GM12878 (cell line): ENCODE measurements around the gene SDCCAG8. TPM values are rescaled to one million over a fixed set of nuclear protein-coding genes. Genes with fewer than 3 reads are reported as not detected.

ENCODE experiments used
- ATAC-seq: fragments of 200-7000 bp; cut with Tn5 transposase; 3 replicates; pipeline ENCODE4 v1.9.1; 2020; ENCODE audit warnings: mild to moderate bottlenecking, moderate library complexity
- BruUV-seq: library from RNA; stranded (reverse); fragments of 400-500 nt; replicated peaks from 2 replicates; lab custom pipeline; 2021; lab: Mats Ljungman, UMichigan
- CTCF ChIA-PET: fragments of 300-600 bp; sonication (Branson Sonifier 250); formaldehyde crosslinking; extraction: SDS; loops from one replicate; lab custom pipeline; 2021; ENCODE audit warnings: inconsistent platforms; lab: Yijun Ruan, JAX
- POLR2A ChIA-PET: fragments of 350-600 bp; formaldehyde crosslinking; extraction: SDS; loops from one replicate; lab custom pipeline; 2021; ENCODE audit warnings: inconsistent platforms; lab: Charles Lee
- RAD21 ChIA-PET: fragments of 300-600 bp; sonication (Branson Sonifier 250); formaldehyde crosslinking; loops from one replicate; lab custom pipeline; 2023; ENCODE audit warnings: antibody characterized with exemption; ENCODE audit not compliant: unreplicated experiment; lab: Charles Lee
- SMC1A ChIA-PET: fragments of 300-600 bp; sonication (Branson Sonifier 250); formaldehyde crosslinking; loops from one replicate; lab custom pipeline; 2023; ENCODE audit not compliant: unreplicated experiment, uncharacterized antibody; lab: Charles Lee
- DNase-seq: peaks from one replicate; pipeline ENCODE4 v3.0.0-alpha.2; 2011; ENCODE audit warnings: low read depth, low spot score
- FAIRE-seq: peaks from 3 replicates; lab custom pipeline; 2011; peaks lifted over from hg19 to GRCh38; lab: Jason Lieb, UNC
- H2AFZ ChIP-seq: 2 replicates; pipeline ENCODE4 v1.6.0; 2011; ENCODE audit warnings: low read depth, low read length, control low read depth; ENCODE audit not compliant: control insufficient read depth
- H3K27ac ChIP-seq: 2 replicates; pipeline ENCODE4 v1.5.1; 2011; ENCODE audit warnings: control low read depth; ENCODE audit not compliant: control insufficient read depth, insufficient read depth
- H3K27me3 ChIP-seq, 2 experiments: replicated peaks in 1 of 2; 2 replicates each; pipeline versions ENCODE4 v1.6.0 to v1.6.1; 2011; ENCODE audit warnings: low read length in 1 of 2; ENCODE audit not compliant: control insufficient read depth in 2 of 2, insufficient read depth in 2 of 2
- H3K36me3 ChIP-seq, 2 experiments: 2 replicates each; pipeline ENCODE4 v1.5.1; 2011; ENCODE audit warnings: low read length in 1 of 2; ENCODE audit not compliant: control insufficient read depth in 2 of 2, insufficient read depth in 2 of 2
- H3K4me1 ChIP-seq: 2 replicates; pipeline ENCODE4 v1.6.1; 2011; ENCODE audit warnings: mild to moderate bottlenecking, low read length, moderate library complexity, mixed read lengths; ENCODE audit not compliant: control insufficient read depth, insufficient read depth
- H3K4me2 ChIP-seq: 2 replicates; pipeline ENCODE4 v1.6.0; 2011; ENCODE audit warnings: control low read depth; ENCODE audit not compliant: control insufficient read depth, insufficient read depth
- H3K4me3 ChIP-seq: fragments of 200-600 bp; sonication (generic); 2 replicates; pipeline ENCODE4 v1.5.1; 2016
- H3K79me2 ChIP-seq: 2 replicates; pipeline ENCODE4 v1.6.0; 2011; ENCODE audit warnings: low read length; ENCODE audit not compliant: control insufficient read depth, insufficient read depth
- H3K9ac ChIP-seq: 2 replicates; pipeline ENCODE4 v1.8.0; 2011; ENCODE audit warnings: low read length, control low read depth, mixed read lengths; ENCODE audit not compliant: control insufficient read depth, insufficient read depth
- H3K9me3 ChIP-seq: replicated peaks from 3 replicates; pipeline ENCODE4 v1.5.1; 2011; ENCODE audit warnings: mild to moderate bottlenecking, low read length; ENCODE audit not compliant: control insufficient read depth, insufficient read depth
- H4K20me1 ChIP-seq: 2 replicates; pipeline ENCODE4 v1.6.0; 2011; ENCODE audit not compliant: control insufficient read depth, insufficient read depth
- BHLHE40 ChIP-seq, 2 experiments: fragments of 450-650 bp in 1 of 2; IDR thresholded peaks; 2 replicates each; pipeline ENCODE4 v1.6.1; 2011 to 2017; ENCODE audit warnings: low read depth in 2 of 2, borderline replicate concordance in 1 of 2, improper control_type of control experiment in 1 of 2, low read length in 1 of 2, mild to moderate bottlenecking in 1 of 2
- CHD4 ChIP-seq: fragments of 200-600 bp; sonication (generic); IDR thresholded peaks from 2 replicates; pipeline ENCODE4 v1.6.1; 2016; ENCODE audit warnings: mild to moderate bottlenecking
- EED ChIP-seq: sonication (generic); IDR thresholded peaks from 2 replicates; pipeline ENCODE4 v1.6.1; 2016; ENCODE audit warnings: antibody characterized with exemption, low read depth
- GABPA ChIP-seq: IDR thresholded peaks from 2 replicates; pipeline ENCODE4 v1.6.1; 2014; ENCODE audit warnings: antibody characterized with exemption, low read depth, mild to moderate bottlenecking, inconsistent platforms
- HCFC1 ChIP-seq: fragments of 150-350 bp; IDR thresholded peaks from 2 replicates; pipeline ENCODE4 v1.6.1; 2014; ENCODE audit warnings: low read length
- KAT2A ChIP-seq: conservative IDR thresholded peaks from 2 replicates; pipeline ENCODE4 v1.6.1; 2011; ENCODE audit warnings: low read depth, low read length; ENCODE audit not compliant: control insufficient read depth
- KLF5 ChIP-seq: fragments of 450-650 bp; IDR thresholded peaks from 2 replicates; pipeline ENCODE4 v1.6.1; 2014; ENCODE audit warnings: mild to moderate bottlenecking; ENCODE audit not compliant: partially characterized antibody
- MTA3 ChIP-seq: IDR thresholded peaks from 2 replicates; pipeline ENCODE4 v1.6.1; 2012; ENCODE audit warnings: low read length, inconsistent platforms, borderline replicate concordance
- NBN ChIP-seq: fragments of 450-650 bp; IDR thresholded peaks from 2 replicates; pipeline ENCODE4 v1.6.1; 2016
- POU2F2 ChIP-seq: IDR thresholded peaks from 3 replicates; pipeline ENCODE4 v1.6.1; 2011; ENCODE audit warnings: low read depth, mild to moderate bottlenecking, low read length, borderline replicate concordance
- RCOR1 ChIP-seq: conservative IDR thresholded peaks from 2 replicates; pipeline ENCODE4 v1.6.1; 2012; ENCODE audit warnings: low read depth, low read length, improper control_type of control experiment
- SMAD1 ChIP-seq: fragments of 450-650 bp; IDR thresholded peaks from 2 replicates; pipeline ENCODE4 v1.6.1; 2018; ENCODE audit warnings: mild to moderate bottlenecking, low read depth; ENCODE audit not compliant: partially characterized antibody
- SP1 ChIP-seq: IDR thresholded peaks from one replicate; pipeline ENCODE4 v1.6.1; 2011; ENCODE audit warnings: low read depth, low read length
- SREBF1 ChIP-seq: IDR thresholded peaks from 2 replicates; pipeline ENCODE4 v1.6.1; 2012; ENCODE audit warnings: mild to moderate bottlenecking, low read length
- SUPT20H ChIP-seq: IDR thresholded peaks from 2 replicates; pipeline ENCODE4 v1.6.1; 2011; ENCODE audit warnings: low read depth, mild to moderate bottlenecking, low read length, moderate library complexity, borderline replicate concordance; ENCODE audit not compliant: control insufficient read depth
- SUZ12 ChIP-seq: fragments of 200-600 bp; sonication (generic); IDR thresholded peaks from one replicate; pipeline ENCODE4 v1.6.1; 2018; ENCODE audit warnings: antibody characterized with exemption, mild to moderate bottlenecking; ENCODE audit not compliant: unreplicated experiment
- TARDBP ChIP-seq: IDR thresholded peaks from 2 replicates; pipeline ENCODE4 v1.6.1; 2016; ENCODE audit warnings: borderline replicate concordance
- TCF3 ChIP-seq: IDR thresholded peaks from 2 replicates; pipeline ENCODE4 v1.6.1; 2012; ENCODE audit warnings: low read depth, mild to moderate bottlenecking, low read length, borderline replicate concordance; ENCODE audit not compliant: insufficient read depth
- WGBS: methylation state at CpG from one replicate; pipeline ENCODE4 v1.1.6; 2016; ENCODE audit warnings: low lambda C conversion rate; ENCODE audit not compliant: insufficient replicate concordance, insufficient coverage; ENCODE audit errors: missing lambda C conversion rate; 5-methylcytosine and 5-hydroxymethylcytosine counted together
- in situ Hi-C: fragments of 300-500 bp; cut with MboI; formaldehyde crosslinking; loops from 9 replicates; pipeline ENCODE4 v1.14.3; 2018; ENCODE audit warnings: mixed read lengths
- intact Hi-C: fragments of 100-400 bp; cut with micrococcal nuclease; formaldehyde crosslinking; loops from one replicate; pipeline ENCODE4 v1.14.2; 2022; ENCODE audit not compliant: unreplicated experiment
- polyA plus RNA-seq, 11 experiments: library from polyadenylated mRNA; depleted of rRNA in 4 of 11; unstranded in 6 of 11; stranded (reverse) in 5 of 11; fragments of >200 nt; fragmentation: Nextera tagmentation in 4 of 11; fragmentation: Illumina TruSeq in 1 of 11; extraction: Ambion mirVana in 4 of 11; extraction: Trizol in 1 of 11; gene quantifications; 1 replicate in 1 of 11; 2 replicates in 10 of 11; pipeline versions ENCODE4 v1.2.1 to v1.2.3, GENCODE V29; 2011 to 2016; ENCODE audit warnings: inconsistent platforms in 2 of 11, missing spikeins in 2 of 11, low read depth in 1 of 11
- total RNA-seq, 4 experiments: library from RNA; depleted of rRNA in 3 of 4; stranded (reverse); fragments of >200 nt in 3 of 4; fragmentation: Illumina TruSeq in 1 of 4; extraction: Trizol in 1 of 4; gene quantifications; 2 replicates each; pipeline versions ENCODE4 v1.2.1 to v1.2.3, GENCODE V29; 2013 to 2021
- TF ChIP-seq, protein P1 (sequence below): IDR thresholded peaks from 2 replicates; pipeline ENCODE4 v1.6.1; 2012; ENCODE audit warnings: improper control_type of control experiment, low read depth, low read length; ENCODE audit not compliant: insufficient replicate concordance
- TF ChIP-seq, protein P2 (sequence below): IDR thresholded peaks from 2 replicates; pipeline ENCODE4 v1.6.1; 2011; ENCODE audit warnings: low read depth, low read length, improper control_type of control experiment, borderline replicate concordance

The SDCCAG8 gene
- total and polyA plus RNA-seq, 10 of the 15 experiments (the other 5 are each of a cell fraction or from before 2014, with no cell fraction given): 15.0 to 25.6 (median 20.6) TPM

DNA sequence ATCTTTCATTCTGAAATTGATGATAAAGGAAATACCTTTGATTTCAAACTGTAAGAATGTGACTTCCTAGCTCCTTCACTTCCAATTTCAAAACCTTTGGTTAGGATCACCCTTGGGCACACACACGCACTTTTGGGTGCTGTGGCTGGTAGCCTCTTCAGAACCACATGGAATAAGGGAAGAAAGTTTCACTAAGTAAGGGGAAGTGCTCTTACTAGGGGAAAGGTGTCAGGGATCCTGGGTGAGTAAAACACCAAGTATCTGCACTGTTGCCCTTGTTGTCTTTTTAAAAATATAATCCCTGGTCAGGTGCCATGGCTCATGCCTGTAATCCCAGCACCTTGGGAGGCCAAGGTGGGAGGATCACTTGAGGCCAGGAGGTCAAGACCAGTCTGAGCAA lies 132.4 kb downstream of the SDCCAG8 start:
- intact Hi-C loops (no loop called here), in situ Hi-C loops (no loop called here)
- TF ChIP-seq, protein P1, sequence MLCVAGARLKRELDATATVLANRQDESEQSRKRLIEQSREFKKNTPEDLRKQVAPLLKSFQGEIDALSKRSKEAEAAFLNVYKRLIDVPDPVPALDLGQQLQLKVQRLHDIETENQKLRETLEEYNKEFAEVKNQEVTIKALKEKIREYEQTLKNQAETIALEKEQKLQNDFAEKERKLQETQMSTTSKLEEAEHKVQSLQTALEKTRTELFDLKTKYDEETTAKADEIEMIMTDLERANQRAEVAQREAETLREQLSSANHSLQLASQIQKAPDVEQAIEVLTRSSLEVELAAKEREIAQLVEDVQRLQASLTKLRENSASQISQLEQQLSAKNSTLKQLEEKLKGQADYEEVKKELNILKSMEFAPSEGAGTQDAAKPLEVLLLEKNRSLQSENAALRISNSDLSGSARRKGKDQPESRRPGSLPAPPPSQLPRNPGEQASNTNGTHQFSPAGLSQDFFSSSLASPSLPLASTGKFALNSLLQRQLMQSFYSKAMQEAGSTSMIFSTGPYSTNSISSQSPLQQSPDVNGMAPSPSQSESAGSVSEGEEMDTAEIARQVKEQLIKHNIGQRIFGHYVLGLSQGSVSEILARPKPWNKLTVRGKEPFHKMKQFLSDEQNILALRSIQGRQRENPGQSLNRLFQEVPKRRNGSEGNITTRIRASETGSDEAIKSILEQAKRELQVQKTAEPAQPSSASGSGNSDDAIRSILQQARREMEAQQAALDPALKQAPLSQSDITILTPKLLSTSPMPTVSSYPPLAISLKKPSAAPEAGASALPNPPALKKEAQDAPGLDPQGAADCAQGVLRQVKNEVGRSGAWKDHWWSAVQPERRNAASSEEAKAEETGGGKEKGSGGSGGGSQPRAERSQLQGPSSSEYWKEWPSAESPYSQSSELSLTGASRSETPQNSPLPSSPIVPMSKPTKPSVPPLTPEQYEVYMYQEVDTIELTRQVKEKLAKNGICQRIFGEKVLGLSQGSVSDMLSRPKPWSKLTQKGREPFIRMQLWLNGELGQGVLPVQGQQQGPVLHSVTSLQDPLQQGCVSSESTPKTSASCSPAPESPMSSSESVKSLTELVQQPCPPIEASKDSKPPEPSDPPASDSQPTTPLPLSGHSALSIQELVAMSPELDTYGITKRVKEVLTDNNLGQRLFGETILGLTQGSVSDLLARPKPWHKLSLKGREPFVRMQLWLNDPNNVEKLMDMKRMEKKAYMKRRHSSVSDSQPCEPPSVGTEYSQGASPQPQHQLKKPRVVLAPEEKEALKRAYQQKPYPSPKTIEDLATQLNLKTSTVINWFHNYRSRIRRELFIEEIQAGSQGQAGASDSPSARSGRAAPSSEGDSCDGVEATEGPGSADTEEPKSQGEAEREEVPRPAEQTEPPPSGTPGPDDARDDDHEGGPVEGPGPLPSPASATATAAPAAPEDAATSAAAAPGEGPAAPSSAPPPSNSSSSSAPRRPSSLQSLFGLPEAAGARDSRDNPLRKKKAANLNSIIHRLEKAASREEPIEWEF: no peak
- TF ChIP-seq, protein P2, sequence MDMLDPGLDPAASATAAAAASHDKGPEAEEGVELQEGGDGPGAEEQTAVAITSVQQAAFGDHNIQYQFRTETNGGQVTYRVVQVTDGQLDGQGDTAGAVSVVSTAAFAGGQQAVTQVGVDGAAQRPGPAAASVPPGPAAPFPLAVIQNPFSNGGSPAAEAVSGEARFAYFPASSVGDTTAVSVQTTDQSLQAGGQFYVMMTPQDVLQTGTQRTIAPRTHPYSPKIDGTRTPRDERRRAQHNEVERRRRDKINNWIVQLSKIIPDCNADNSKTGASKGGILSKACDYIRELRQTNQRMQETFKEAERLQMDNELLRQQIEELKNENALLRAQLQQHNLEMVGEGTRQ: no peak
- TF ChIP-seq SMAD1 (no peak), KAT2A (no peak), RCOR1 (no peak), TCF3 (no peak), EED (no peak), POU2F2 (no peak), SUPT20H (no peak), NBN (no peak), HCFC1 (no peak), CHD4 (no peak), GABPA (no peak), BHLHE40 (IDR thresholded peaks at IDR 0.05; ENCODE audit: borderline replicate concordance in 1 of 2, low read depth in 2 of 2, low read length in 1 of 2) (no peak), SREBF1 (no peak), SUZ12 (no peak), KLF5 (no peak), SP1 (no peak), MTA3 (no peak), TARDBP (no peak)
- TF ChIP-seq, all 136 proteins: peak for 0
- WGBS: 78% methylated on average over 1 of the region's 1 CpG
- no peak overlapping the region for H3K4me2 ChIP-seq
- FAIRE-seq (no peak), DNase-seq (no peak), ATAC-seq (no peak)
- H4K20me1 ChIP-seq: no peaks in the 10 kb centered on the region
- no peak overlapping the region for H3K4me3 ChIP-seq
- no peaks in the 10 kb centered on the region for H3K4me1 ChIP-seq
- ChIA-PET POLR2A (interaction anchor here (0.7 kb wide), 1 partner anchor 779 kb away, joined by 5 read pairs; no protein-coding TSS in a partner anchor), CTCF (no interaction called here), RAD21 (no interaction called here), SMC1A (interaction anchor here (0.6 kb wide), 1 partner anchor 155 kb away, joined by 4 read pairs; no protein-coding TSS in a partner anchor)
- no peaks in the 10 kb centered on the region for H3K9me3 ChIP-seq
- no peak overlapping the region for H2AFZ ChIP-seq
- no peaks in the 10 kb centered on the region for H3K36me3 ChIP-seq
- no peaks in the 10 kb centered on the region for H3K79me2 ChIP-seq
- BruUV-seq: no TSS peak
- no peak overlapping the region for H3K9ac ChIP-seq
- H3K27me3 ChIP-seq: no peaks in the 10 kb centered on the region
- no peak overlapping the region for H3K27ac ChIP-seq
